Esophagus squamous epithelium (tissue), 4 donors: ENCODE data around the gene RUNX1.

Source experiments
- POLR2A ChIP-seq, 4 donors: fragments of 450-650 bp; IDR thresholded peaks; one replicate each; pipeline ENCODE4 v1.6.1; 2017; ENCODE audit warnings: antibody characterized with exemption in 4 of 4, mild to moderate bottlenecking in 4 of 4, moderate library complexity in 3 of 4
- TF ChIP-seq, protein P1 (sequence below), 6 experiments: fragments of 450-650 bp in 4 of 6; fragments of 200-600 bp in 2 of 6; sonication (generic) in 2 of 6; IDR thresholded peaks; one replicate each; pipeline ENCODE4 v1.5.1; 2016 to 2019; ENCODE audit warnings: antibody characterized with exemption in 6 of 6, mild to moderate bottlenecking in 4 of 6, moderate library complexity in 4 of 6

DNA sequence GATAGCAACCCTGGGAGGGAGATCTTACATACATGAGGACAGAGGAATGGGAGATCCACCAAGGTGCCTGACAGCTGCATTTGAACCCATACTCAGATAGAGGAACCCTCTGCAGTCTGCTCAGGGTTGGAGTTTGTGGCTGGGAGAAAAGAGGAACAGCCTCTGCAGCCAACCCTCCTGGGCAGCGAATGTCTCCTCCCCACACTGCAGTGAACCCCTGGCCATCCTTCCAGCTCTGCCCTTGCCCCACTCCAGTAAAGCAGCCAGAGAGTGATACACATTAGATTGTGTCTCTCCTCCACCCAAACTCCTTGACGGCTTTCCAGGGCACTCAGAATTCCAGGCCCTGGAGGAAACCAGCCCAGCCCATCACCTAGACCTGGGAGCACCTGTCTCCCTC lies 137.7 kb downstream of the RUNX1 start:
- TF ChIP-seq, protein P1, sequence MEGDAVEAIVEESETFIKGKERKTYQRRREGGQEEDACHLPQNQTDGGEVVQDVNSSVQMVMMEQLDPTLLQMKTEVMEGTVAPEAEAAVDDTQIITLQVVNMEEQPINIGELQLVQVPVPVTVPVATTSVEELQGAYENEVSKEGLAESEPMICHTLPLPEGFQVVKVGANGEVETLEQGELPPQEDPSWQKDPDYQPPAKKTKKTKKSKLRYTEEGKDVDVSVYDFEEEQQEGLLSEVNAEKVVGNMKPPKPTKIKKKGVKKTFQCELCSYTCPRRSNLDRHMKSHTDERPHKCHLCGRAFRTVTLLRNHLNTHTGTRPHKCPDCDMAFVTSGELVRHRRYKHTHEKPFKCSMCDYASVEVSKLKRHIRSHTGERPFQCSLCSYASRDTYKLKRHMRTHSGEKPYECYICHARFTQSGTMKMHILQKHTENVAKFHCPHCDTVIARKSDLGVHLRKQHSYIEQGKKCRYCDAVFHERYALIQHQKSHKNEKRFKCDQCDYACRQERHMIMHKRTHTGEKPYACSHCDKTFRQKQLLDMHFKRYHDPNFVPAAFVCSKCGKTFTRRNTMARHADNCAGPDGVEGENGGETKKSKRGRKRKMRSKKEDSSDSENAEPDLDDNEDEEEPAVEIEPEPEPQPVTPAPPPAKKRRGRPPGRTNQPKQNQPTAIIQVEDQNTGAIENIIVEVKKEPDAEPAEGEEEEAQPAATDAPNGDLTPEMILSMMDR (IDR thresholded peaks at IDR 0.05): no peak
- TF ChIP-seq POLR2A (IDR thresholded peaks at IDR 0.05): no peak
